Smooth muscle cell (in vitro differentiated cells): Measurements from ENCODE around the gene P2RY6. TPM values are rescaled to one million over a fixed set of nuclear protein-coding genes. Genes with fewer than 3 reads are reported as not detected.
A peak's percentile ranks its signal among the peaks of the same experiment; 100 is the strongest.

Source experiments
- DNase-seq: peaks from one replicate; lab custom pipeline; 2025; ENCODE audit not compliant: unreplicated experiment; lab: John Stamatoyannopoulos, UW
- H2AFZ ChIP-seq: fragments of 200-600 bp; sonication (generic); 2 replicates; pipeline ENCODE4 v1.6.0; 2016; ENCODE audit warnings: antibody characterized with exemption, low read depth, mild to moderate bottlenecking
- H3F3A ChIP-seq: fragments of 200-600 bp; sonication (generic); 2 replicates; pipeline ENCODE4 v1.6.0; 2017; ENCODE audit warnings: antibody characterized with exemption, low read depth
- H3K27ac ChIP-seq: fragments of 200-600 bp; sonication (generic); 2 replicates; pipeline ENCODE4 v1.5.1; 2016; ENCODE audit warnings: low read depth, mild to moderate bottlenecking
- H3K27me3 ChIP-seq: fragments of 200-600 bp; sonication (generic); 2 replicates; pipeline ENCODE4 v1.6.1; 2016; ENCODE audit warnings: low read depth, mild to moderate bottlenecking
- H3K36me3 ChIP-seq: fragments of 200-600 bp; sonication (generic); 2 replicates; pipeline ENCODE4 v1.5.1; 2016; ENCODE audit warnings: low read depth
- H3K4me1 ChIP-seq: fragments of 200-600 bp; sonication (generic); 2 replicates; pipeline ENCODE4 v1.5.1; 2016; ENCODE audit warnings: low read depth
- H3K4me2 ChIP-seq: fragments of 200-600 bp; sonication (generic); 2 replicates; pipeline ENCODE4 v1.6.0; 2016; ENCODE audit warnings: mild to moderate bottlenecking
- H3K4me3 ChIP-seq: fragments of 200-600 bp; sonication (generic); 2 replicates; pipeline ENCODE4 v1.5.1; 2016; ENCODE audit warnings: mild to moderate bottlenecking
- H3K79me2 ChIP-seq: fragments of 200-600 bp; sonication (generic); 2 replicates; pipeline ENCODE4 v1.6.0; 2016; ENCODE audit warnings: low read depth, mild to moderate bottlenecking
- H3K9ac ChIP-seq: fragments of 200-600 bp; sonication (generic); 2 replicates; pipeline ENCODE4 v1.6.0; 2016; ENCODE audit warnings: low read depth
- H3K9me3 ChIP-seq: fragments of 200-600 bp; sonication (generic); replicated peaks from 2 replicates; pipeline ENCODE4 v1.5.1; 2016; ENCODE audit warnings: low read depth
- H4K20me1 ChIP-seq: fragments of 200-600 bp; sonication (generic); 2 replicates; pipeline ENCODE4 v1.6.0; 2016; ENCODE audit warnings: low read depth
- CTCF ChIP-seq: fragments of 200-600 bp; sonication (generic); IDR thresholded peaks from 2 replicates; pipeline ENCODE4 v1.5.1; 2017; ENCODE audit warnings: borderline replicate concordance, mild to moderate bottlenecking, antibody characterized with exemption; ENCODE audit not compliant: insufficient read depth, poor library complexity, severe bottlenecking
- WGBS: methylation state at CpG from one replicate; pipeline ENCODE4 v1.1.7; 2016; ENCODE audit warnings: low lambda C conversion rate; 5-methylcytosine and 5-hydroxymethylcytosine counted together
- polyA plus RNA-seq: library from polyadenylated mRNA; unstranded; fragments of >200 nt; fragmentation: Nextera tagmentation; extraction: Ambion mirVana; gene quantifications from 2 replicates; pipeline ENCODE4 v1.2.1, GENCODE V29; 2016
- total RNA-seq: library from RNA; depleted of rRNA; stranded (reverse); fragments of >200 nt; gene quantifications from 2 replicates; pipeline ENCODE4 v1.2.3, GENCODE V29; 2014

Gene P2RY6
- total and polyA plus RNA-seq, 2 experiments from 2014 or later: 3.7 to 13.8 TPM

- no peak for DNase-seq
- peaks cover 58% of the 10 kb centered on the region for H4K20me1 ChIP-seq
- TF ChIP-seq CTCF: no peak
Measured at GRCh38 chr11:73310076-73310475, 37.9 kb downstream of the P2RY6 start.

GRCh38 chr11:73310661-73311393 lies 38.7 kb downstream of the P2RY6 start:
- Histone ChIP-seq H3K36me3 (no peaks in the 10 kb centered on the region), H3F3A (peaks cover 8% of the 10 kb centered on the region), H4K20me1 (peaks cover 65% of the 10 kb centered on the region), H3K9ac (no peak overlapping the region), H3K27ac (no peak overlapping the region), H3K4me3 (peak overlapping the region; percentile 84), H3K27me3 (no peaks in the 10 kb centered on the region), H2AFZ (no peak overlapping the region), H3K4me1 (peaks cover 74% of the 10 kb centered on the region), H3K79me2 (peaks cover 66% of the 10 kb centered on the region), H3K9me3 (no peaks in the 10 kb centered on the region), H3K4me2 (peak overlapping the region; percentile 99)
- no peak for TF ChIP-seq CTCF
- WGBS: 92% methylated on average over 22 of the region's 22 CpGs
- DNase-seq: no peak

More at GRCh38 chr11:73310076-73310475, 37.9 kb downstream of the P2RY6 start:
- H3K27ac ChIP-seq: no peak overlapping the region
- H3K9me3 ChIP-seq: no peaks in the 10 kb centered on the region
- H3K4me1 ChIP-seq: peaks cover 67% of the 10 kb centered on the region
- 97% methylated on average over 16 of the region's 16 CpGs for WGBS
- H2AFZ ChIP-seq: no peak overlapping the region
- H3K36me3 ChIP-seq: no peaks in the 10 kb centered on the region
- peaks cover 8% of the 10 kb centered on the region for H3F3A ChIP-seq
- H3K4me2 ChIP-seq: peak overlapping the region; percentile 99
- peaks cover 59% of the 10 kb centered on the region for H3K79me2 ChIP-seq
- peak overlapping the region; percentile 84 for H3K4me3 ChIP-seq
- no peaks in the 10 kb centered on the region for H3K27me3 ChIP-seq
- H3K9ac ChIP-seq: no peak overlapping the region

- peaks cover 72% of the 10 kb centered on the region for H4K20me1 ChIP-seq
- no peak for TF ChIP-seq CTCF
- peak overlapping the region; percentile 99 for H3K4me2 ChIP-seq
- peak overlapping the region; percentile 18 for H3K9ac ChIP-seq
- no peak overlapping the region for H3K27ac ChIP-seq
- no peaks in the 10 kb centered on the region for H3K27me3 ChIP-seq
- DNase-seq: no peak
- peaks cover 73% of the 10 kb centered on the region for H3K79me2 ChIP-seq
- H3F3A ChIP-seq: peaks cover 8% of the 10 kb centered on the region
- H3K4me3 ChIP-seq: peak overlapping the region; percentile 39
- H3K9me3 ChIP-seq: no peaks in the 10 kb centered on the region
- WGBS: 88% methylated on average over 18 of the region's 18 CpGs
- no peak overlapping the region for H2AFZ ChIP-seq
- H3K36me3 ChIP-seq: no peaks in the 10 kb centered on the region
- H3K4me1 ChIP-seq: peaks cover 77% of the 10 kb centered on the region
Measured at GRCh38 chr11:73311394-73311869, 39.3 kb downstream of the P2RY6 start.

GRCh38 chr11:73312036-73312435 lies 39.9 kb downstream of the P2RY6 start:
- Histone ChIP-seq H3K4me2 (peak overlapping the region; percentile 99), H3K9me3 (no peaks in the 10 kb centered on the region), H4K20me1 (peaks cover 78% of the 10 kb centered on the region), H3K27ac (peak overlapping the region; percentile 74), H3K79me2 (peaks cover 79% of the 10 kb centered on the region), H3K4me1 (peaks cover 72% of the 10 kb centered on the region), H2AFZ (no peak overlapping the region), H3F3A (peaks cover 8% of the 10 kb centered on the region), H3K9ac (peak overlapping the region; percentile 18), H3K27me3 (no peaks in the 10 kb centered on the region), H3K36me3 (no peaks in the 10 kb centered on the region), H3K4me3 (peak overlapping the region; percentile 39)
- TF ChIP-seq CTCF: no peak
- no peak for DNase-seq
- 72% methylated on average over 2 of the region's 2 CpGs for WGBS
